22Rv1 (cell line): ENCODE measurements around the gene GUCA1C.

Source experiments
- H3K27ac ChIP-seq: fragments of 450-650 bp; 2 replicates; pipeline ENCODE4 v1.5.1; 2017
- CTCF ChIP-seq: fragments of 450-650 bp; IDR thresholded peaks from 2 replicates; pipeline ENCODE4 v1.5.1; 2017; ENCODE audit warnings: mild to moderate bottlenecking
- ZFX ChIP-seq: fragments of 450-650 bp; IDR thresholded peaks from 2 replicates; pipeline ENCODE4 v1.6.1; 2017; ENCODE audit warnings: antibody characterized with exemption, borderline replicate concordance

The GUCA1C gene

GRCh38 chr3:108940568-108941263, 13.0 kb downstream of the GUCA1C start:
- TF ChIP-seq CTCF (no peak), ZFX (no peak)
- no peak overlapping the region for H3K27ac ChIP-seq

- H3K27ac ChIP-seq = no peak overlapping the region
- TF ChIP-seq ZFX (no peak), CTCF (no peak)
These were observed 13.5 kb downstream of the GUCA1C start for GRCh38 chr3:108940166-108940565.

DNA sequence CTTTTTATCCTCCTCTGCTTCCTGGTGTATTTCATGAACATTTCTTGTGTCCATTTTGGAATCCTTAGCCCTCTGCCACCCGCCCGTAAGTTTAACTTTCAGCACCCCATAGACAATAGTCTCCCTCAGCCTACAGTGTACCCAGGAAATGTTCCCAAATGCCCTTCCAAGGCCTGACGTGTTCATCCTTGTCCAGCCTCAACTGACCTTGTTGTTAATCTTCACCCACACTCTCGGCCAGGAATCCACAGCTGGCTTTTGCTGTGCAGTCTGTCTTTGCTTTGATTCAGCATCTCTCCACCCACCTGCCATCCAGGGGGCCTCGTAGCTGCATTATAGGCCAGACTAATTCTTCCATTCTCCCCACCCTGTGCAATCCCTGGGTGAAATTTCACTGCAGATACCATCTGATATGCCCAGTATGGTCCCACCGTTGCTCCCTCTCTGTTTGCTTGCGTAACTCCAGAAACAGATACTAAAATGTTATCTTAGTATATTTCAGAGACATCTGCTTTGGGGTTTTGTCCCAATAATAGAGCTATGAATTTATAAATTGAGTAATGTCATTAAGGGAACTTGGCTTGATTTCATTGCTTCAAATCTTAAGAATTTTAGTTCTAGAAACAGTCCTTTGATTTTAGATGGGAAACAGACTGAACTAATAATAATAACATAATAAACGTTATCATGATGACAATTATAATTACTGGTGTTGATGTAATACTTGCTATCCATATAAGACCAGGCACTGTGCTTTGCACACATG, 16.6 kb downstream of the GUCA1C start:
- no peak overlapping the region for H3K27ac ChIP-seq
- TF ChIP-seq CTCF (no peak), ZFX (no peak)

- no peak overlapping the region for H3K27ac ChIP-seq
- no peak for TF ChIP-seq ZFX
- no peak for TF ChIP-seq CTCF
These were observed 22.6 kb downstream of the GUCA1C start for GRCh38 chr3:108931035-108931434.

DNA sequence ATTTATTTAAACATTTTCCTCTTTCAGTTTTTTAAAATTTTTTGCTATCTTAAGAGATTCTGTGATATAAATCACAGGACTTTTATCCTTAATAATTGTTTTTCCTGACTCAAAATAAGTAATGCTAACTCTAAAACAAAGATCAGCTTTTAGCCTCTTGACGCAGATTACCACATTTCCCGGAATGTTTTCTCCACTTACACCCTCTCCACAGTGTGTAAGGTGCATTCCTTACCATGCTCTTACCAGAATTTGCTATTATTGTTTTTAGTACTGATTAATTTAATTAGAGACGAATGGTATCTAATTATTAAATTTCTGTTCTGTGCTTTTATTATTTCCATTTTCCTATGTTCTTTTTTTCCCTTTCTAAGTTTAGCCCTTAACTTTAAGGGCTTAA, 34.8 kb downstream of the GUCA1C start:
- H3K27ac ChIP-seq = no peak overlapping the region
- TF ChIP-seq CTCF (no peak), ZFX (no peak)

DNA sequence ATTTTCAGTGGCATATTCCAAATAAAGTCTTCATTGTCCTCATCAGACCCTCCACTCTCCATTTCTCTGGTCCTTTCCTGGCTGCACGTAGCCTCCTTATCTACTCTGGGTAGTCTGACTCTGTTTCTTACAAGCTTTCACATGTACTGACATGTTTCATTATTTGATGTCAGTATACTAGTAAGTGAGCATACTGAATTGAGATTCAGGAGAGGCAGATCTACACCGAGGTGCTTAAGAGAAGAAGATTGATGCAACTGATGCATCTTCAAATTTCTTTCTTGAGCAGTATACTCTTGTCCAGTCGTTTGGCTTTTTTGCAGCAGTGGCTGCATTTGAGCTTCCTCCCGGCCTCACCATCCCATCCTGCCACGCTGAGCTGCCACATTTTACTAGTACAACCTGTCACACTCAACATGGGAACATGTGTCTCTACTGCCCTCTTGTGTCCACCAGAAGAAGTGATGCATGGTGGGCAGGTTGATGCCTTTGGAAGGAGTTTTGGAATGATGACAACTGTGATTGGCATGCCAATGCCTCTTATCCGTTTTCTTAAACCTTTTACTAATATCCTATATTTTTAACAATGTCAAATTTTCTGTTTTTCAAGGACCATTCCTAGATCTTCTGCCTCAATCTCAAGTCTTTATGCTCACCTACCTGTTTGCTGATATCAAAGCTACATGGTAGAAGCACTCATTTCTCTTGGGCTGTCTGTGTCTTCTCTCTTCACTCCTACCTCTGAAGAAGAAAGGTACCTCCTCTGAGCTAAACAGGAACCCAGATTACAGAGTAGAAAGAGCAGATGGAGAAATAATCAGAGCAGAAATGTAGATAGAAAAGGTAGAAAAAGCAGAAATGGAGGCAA, 38.7 kb downstream of the GUCA1C start:
- TF ChIP-seq ZFX (no peak), CTCF (peak; percentile 88)
- no peak overlapping the region for H3K27ac ChIP-seq

- H3K27ac ChIP-seq = no peak overlapping the region
- no peak for TF ChIP-seq CTCF
- TF ChIP-seq ZFX = no peak
These were observed 43.9 kb downstream of the GUCA1C start for GRCh38 chr3:108909799-108910198.
